ENCODE results near the gene BTN2A1. TPM values are rescaled to one million over a fixed set of nuclear protein-coding genes. Genes with fewer than 3 reads are reported as not detected.

The BTN2A1 gene
- polyA plus RNA-seq, 1 of the 3 experiments (the other 2 are of a cell fraction) = 21.2 TPM

- Histone ChIP-seq H3K4me1 (ENCODE audit: control insufficient read depth in 1 of 2, insufficient read depth in 2 of 2, low read depth in 1 of 2, low read length in 1 of 2) (peaks cover 0 to 13% of the 10 kb centered on the region in 2 experiments; a peak in 2 of 4 replicates), H2AFZ (ENCODE audit: low read depth) (no peak overlapping the region), H3K27me3 (ENCODE audit: insufficient read depth) (no peaks in the 10 kb centered on the region), H3K9me2 (no peaks in the 10 kb centered on the region), H3K79me2 (ENCODE audit: insufficient read depth) (no peaks in the 10 kb centered on the region), H3K4me2 (no peak overlapping the region), H3K4me3 (ENCODE audit: low read depth in 2 of 2, low read length in 1 of 2) (no peak overlapping the region), H3K36me3 (replicated peaks in 1 of 2; ENCODE audit: control insufficient read depth in 1 of 2, insufficient read depth in 2 of 2, low read length in 1 of 2) (peaks cover 0 to 35% of the 10 kb centered on the region in 2 experiments), H3K27ac (ENCODE audit: low read depth in 2 of 2, low read length in 1 of 2) (no peak overlapping the region), H4K20me1 (ENCODE audit: insufficient read depth) (no peaks in the 10 kb centered on the region), H3K9ac (no peak overlapping the region), H3F3A (replicated peaks; ENCODE audit: insufficient read depth) (no peaks in the 10 kb centered on the region), H3K9me3 (no peaks in the 10 kb centered on the region)
- POLR2A ChIA-PET = no interaction called here
- no peak for DNase-seq
- CTCF ChIA-PET = interaction anchor here (2.1 kb wide), 1 partner anchor 68 kb away, joined by 8 read pairs; no protein-coding TSS in a partner anchor
- TF ChIP-seq FOXM1 (IDR thresholded peaks at IDR 0.05; ENCODE audit: low read depth) (no peak), EZH2phosphoT487 (IDR thresholded peaks at IDR 0.05; ENCODE audit: borderline replicate concordance, low read depth) (no peak), TCF12 (IDR thresholded peaks at IDR 0.05) (no peak), NFIC (IDR thresholded peaks at IDR 0.05; ENCODE audit: borderline replicate concordance) (no peak), USF1 (IDR thresholded peaks at IDR 0.05; ENCODE audit: borderline replicate concordance, low read depth) (no peak), NRF1 (IDR thresholded peaks at IDR 0.05; ENCODE audit: low read depth, low read length) (no peak), JUND (IDR thresholded peaks at IDR 0.05) (no peak), RAD21 (IDR thresholded peaks at IDR 0.05; ENCODE audit: low read length) (no peak), MXI1 (IDR thresholded peaks at IDR 0.05; ENCODE audit: low read depth, low read length) (no peak), ELF1 (IDR thresholded peaks at IDR 0.05) (no peak), USF2 (IDR thresholded peaks at IDR 0.05; ENCODE audit: borderline replicate concordance, low read depth, low read length) (no peak), SMC3 (IDR thresholded peaks at IDR 0.05; ENCODE audit: low read depth, low read length) (no peak), REST (IDR thresholded peaks at IDR 0.05; ENCODE audit: low read depth, low read length) (no peak), MAX (IDR thresholded peaks at IDR 0.05; ENCODE audit: low read depth) (no peak)
- WGBS (ENCODE audit: low lambda C conversion rate) = 95% methylated on average over 10 of the region's 10 CpGs
Observed at GRCh38 chr6:26408828-26409730, 48.7 kb upstream of the BTN2A1 start.
